ENCODE results near the gene AGAP3. TPM values are rescaled to one million over a fixed set of nuclear protein-coding genes. Genes with fewer than 3 reads are reported as not detected.

AGAP3 gene
- total RNA-seq, 1 experiment from 2014 or later = 103 TPM

- in situ Hi-C loops (cut with HindIII; ENCODE audit: low pct_unique_long_range_greater_than_20kb, low sequenced_read_pairs) = no loop called here
- Histone ChIP-seq H3K27me3 (ENCODE audit: control insufficient read depth, insufficient read depth, low read length) (no peaks in the 10 kb centered on the region), H3K4me3 (ENCODE audit: low read depth in 2 of 2, low read length in 2 of 2) (no peak overlapping the region), H3K9me3 (ENCODE audit: control insufficient read depth, insufficient read depth, low read depth, low read length) (no peaks in the 10 kb centered on the region), H3K4me1 (ENCODE audit: control insufficient read depth, insufficient read depth, low read length) (no peaks in the 10 kb centered on the region; the same call in 1 of the 2 replicates), H3K36me3 (ENCODE audit: control insufficient read depth, insufficient read depth, low read length) (no peaks in the 10 kb centered on the region), H3K27ac (ENCODE audit: low read length) (no peak overlapping the region)
- POLR2A ChIA-PET = no interaction called here
- BruUV-seq (replicated peaks) = no TSS peak
- DNase-seq (ENCODE audit: low read depth, low spot score) (no peak), ATAC-seq (no peak)
- intact Hi-C loops (cut with micrococcal nuclease; ENCODE audit: unreplicated experiment) = loop anchor here (5.0 kb wide), 1 partner anchor 182 kb away; no protein-coding TSS in a partner anchor
- TF ChIP-seq SIN3A (IDR thresholded peaks at IDR 0.05; ENCODE audit: borderline replicate concordance, insufficient read depth, low read depth, low read length) = no peak
- TF ChIP-seq, protein P1, sequence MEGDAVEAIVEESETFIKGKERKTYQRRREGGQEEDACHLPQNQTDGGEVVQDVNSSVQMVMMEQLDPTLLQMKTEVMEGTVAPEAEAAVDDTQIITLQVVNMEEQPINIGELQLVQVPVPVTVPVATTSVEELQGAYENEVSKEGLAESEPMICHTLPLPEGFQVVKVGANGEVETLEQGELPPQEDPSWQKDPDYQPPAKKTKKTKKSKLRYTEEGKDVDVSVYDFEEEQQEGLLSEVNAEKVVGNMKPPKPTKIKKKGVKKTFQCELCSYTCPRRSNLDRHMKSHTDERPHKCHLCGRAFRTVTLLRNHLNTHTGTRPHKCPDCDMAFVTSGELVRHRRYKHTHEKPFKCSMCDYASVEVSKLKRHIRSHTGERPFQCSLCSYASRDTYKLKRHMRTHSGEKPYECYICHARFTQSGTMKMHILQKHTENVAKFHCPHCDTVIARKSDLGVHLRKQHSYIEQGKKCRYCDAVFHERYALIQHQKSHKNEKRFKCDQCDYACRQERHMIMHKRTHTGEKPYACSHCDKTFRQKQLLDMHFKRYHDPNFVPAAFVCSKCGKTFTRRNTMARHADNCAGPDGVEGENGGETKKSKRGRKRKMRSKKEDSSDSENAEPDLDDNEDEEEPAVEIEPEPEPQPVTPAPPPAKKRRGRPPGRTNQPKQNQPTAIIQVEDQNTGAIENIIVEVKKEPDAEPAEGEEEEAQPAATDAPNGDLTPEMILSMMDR (IDR thresholded peaks at IDR 0.05) = no peak
- TF ChIP-seq TCF7L2 (IDR thresholded peaks at IDR 0.05; ENCODE audit: low read depth, low read length) = no peak
- TF ChIP-seq, protein P2, sequence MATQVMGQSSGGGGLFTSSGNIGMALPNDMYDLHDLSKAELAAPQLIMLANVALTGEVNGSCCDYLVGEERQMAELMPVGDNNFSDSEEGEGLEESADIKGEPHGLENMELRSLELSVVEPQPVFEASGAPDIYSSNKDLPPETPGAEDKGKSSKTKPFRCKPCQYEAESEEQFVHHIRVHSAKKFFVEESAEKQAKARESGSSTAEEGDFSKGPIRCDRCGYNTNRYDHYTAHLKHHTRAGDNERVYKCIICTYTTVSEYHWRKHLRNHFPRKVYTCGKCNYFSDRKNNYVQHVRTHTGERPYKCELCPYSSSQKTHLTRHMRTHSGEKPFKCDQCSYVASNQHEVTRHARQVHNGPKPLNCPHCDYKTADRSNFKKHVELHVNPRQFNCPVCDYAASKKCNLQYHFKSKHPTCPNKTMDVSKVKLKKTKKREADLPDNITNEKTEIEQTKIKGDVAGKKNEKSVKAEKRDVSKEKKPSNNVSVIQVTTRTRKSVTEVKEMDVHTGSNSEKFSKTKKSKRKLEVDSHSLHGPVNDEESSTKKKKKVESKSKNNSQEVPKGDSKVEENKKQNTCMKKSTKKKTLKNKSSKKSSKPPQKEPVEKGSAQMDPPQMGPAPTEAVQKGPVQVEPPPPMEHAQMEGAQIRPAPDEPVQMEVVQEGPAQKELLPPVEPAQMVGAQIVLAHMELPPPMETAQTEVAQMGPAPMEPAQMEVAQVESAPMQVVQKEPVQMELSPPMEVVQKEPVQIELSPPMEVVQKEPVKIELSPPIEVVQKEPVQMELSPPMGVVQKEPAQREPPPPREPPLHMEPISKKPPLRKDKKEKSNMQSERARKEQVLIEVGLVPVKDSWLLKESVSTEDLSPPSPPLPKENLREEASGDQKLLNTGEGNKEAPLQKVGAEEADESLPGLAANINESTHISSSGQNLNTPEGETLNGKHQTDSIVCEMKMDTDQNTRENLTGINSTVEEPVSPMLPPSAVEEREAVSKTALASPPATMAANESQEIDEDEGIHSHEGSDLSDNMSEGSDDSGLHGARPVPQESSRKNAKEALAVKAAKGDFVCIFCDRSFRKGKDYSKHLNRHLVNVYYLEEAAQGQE (IDR thresholded peaks at IDR 0.05; ENCODE audit: insufficient read depth in 1 of 2, low read depth in 2 of 2, low read length in 1 of 2) = no peak
- CTCF ChIA-PET = interaction anchor here (0.5 kb wide), 1 partner anchor 57 kb away, joined by 3 read pairs; no protein-coding TSS in a partner anchor
Observed at GRCh38 chr7:151119902-151120301, 33.6 kb downstream of the AGAP3 start.

- no peak for ATAC-seq
- H3K36me3 ChIP-seq (ENCODE audit: control insufficient read depth, insufficient read depth, low read length) = no peaks in the 10 kb centered on the region
- TF ChIP-seq SIN3A (IDR thresholded peaks at IDR 0.05; ENCODE audit: borderline replicate concordance, insufficient read depth, low read depth, low read length) (no peak), TCF7L2 (IDR thresholded peaks at IDR 0.05; ENCODE audit: low read depth, low read length) (no peak), POLR2AphosphoS5 (IDR thresholded peaks at IDR 0.05; ENCODE audit: low read depth, low read length) (no peak)
- TF ChIP-seq, protein P2 (IDR thresholded peaks at IDR 0.05; ENCODE audit: insufficient read depth in 1 of 2, low read depth in 2 of 2, low read length in 1 of 2) = no peak
- TF ChIP-seq, protein P1 (IDR thresholded peaks at IDR 0.05) = no peak
- BruUV-seq (replicated peaks) = no TSS peak
- in situ Hi-C loops (cut with HindIII; ENCODE audit: low pct_unique_long_range_greater_than_20kb, low sequenced_read_pairs) = no loop called here
- H3K4me1 ChIP-seq (ENCODE audit: control insufficient read depth, insufficient read depth, low read length) = no peaks in the 10 kb centered on the region; the same call in 1 of the 2 replicates
- no peak overlapping the region for H3K27ac ChIP-seq (ENCODE audit: low read length)
- intact Hi-C loops (cut with micrococcal nuclease; ENCODE audit: unreplicated experiment) = loop anchor here (5.0 kb wide), 1 partner anchor 181 kb away; no protein-coding TSS in a partner anchor
- H3K9me3 ChIP-seq (ENCODE audit: control insufficient read depth, insufficient read depth, low read depth, low read length) = no peaks in the 10 kb centered on the region
- H3K27me3 ChIP-seq (ENCODE audit: control insufficient read depth, insufficient read depth, low read length) = no peaks in the 10 kb centered on the region
- ChIA-PET CTCF (no interaction called here), POLR2A (no interaction called here)
- no peak overlapping the region for H3K4me3 ChIP-seq (ENCODE audit: low read depth in 2 of 2, low read length in 2 of 2)
- no peak for DNase-seq (ENCODE audit: low read depth, low spot score)
Observed at GRCh38 chr7:151120896-151121295, 34.6 kb downstream of the AGAP3 start.

Data from Panc1 (cell line).